Measurements from ENCODE around the gene WDFY2.
A peak's percentile ranks its signal among the peaks of the same experiment; 100 is the strongest.
"Not testable (repeated sequence)": the region's sequence is repeated elsewhere in the genome, so short reads cannot be mapped to it uniquely, and the experiment has no call there.

The WDFY2 gene

GRCh38 chr13:51684076-51684475 is 99.8 kb downstream of the WDFY2 start:
- no peak overlapping the region for H3K4me3 ChIP-seq (replicated peaks; ENCODE audit: low read depth, low read length)
- peak; percentile 38 for DNase-seq (ENCODE audit: low read depth)
- TF ChIP-seq CTCF (IDR thresholded peaks at IDR 0.05; ENCODE audit: low read length, missing control alignments): no peak

GRCh38 chr13:51687947-51688714 is 103.9 kb downstream of the WDFY2 start:
- TF ChIP-seq CTCF (IDR thresholded peaks at IDR 0.05; ENCODE audit: low read length, missing control alignments): no peak

GRCh38 chr13:51688937-51689662 is 104.8 kb downstream of the WDFY2 start:
- DNase-seq (ENCODE audit: low read depth): no peak
- no peak overlapping the region for H3K4me3 ChIP-seq (replicated peaks; ENCODE audit: low read depth, low read length)
- no peak for TF ChIP-seq CTCF (IDR thresholded peaks at IDR 0.05; ENCODE audit: low read length, missing control alignments)

More at GRCh38 chr13:51687947-51688714, 103.9 kb downstream of the WDFY2 start:
- no peak for DNase-seq (ENCODE audit: low read depth)
- H3K4me3 ChIP-seq (replicated peaks; ENCODE audit: low read depth, low read length): no peak overlapping the region

- no peak for TF ChIP-seq CTCF (IDR thresholded peaks at IDR 0.05; ENCODE audit: low read length, missing control alignments)
- DNase-seq (ENCODE audit: low read depth): peak; percentile 46
- H3K4me3 ChIP-seq (replicated peaks; ENCODE audit: low read depth, low read length): no peak overlapping the region
Observed at GRCh38 chr13:51689663-51689996, 105.4 kb downstream of the WDFY2 start.

GRCh38 chr13:51695677-51696076 is 111.4 kb downstream of the WDFY2 start:
- not testable (repeated sequence) for DNase-seq (ENCODE audit: low read depth)

GRCh38 chr13:51697181-51697580 is 112.9 kb downstream of the WDFY2 start:
- no peak for TF ChIP-seq CTCF (IDR thresholded peaks at IDR 0.05; ENCODE audit: low read length, missing control alignments)
- no peak for DNase-seq (ENCODE audit: low read depth)
- no peak overlapping the region for H3K4me3 ChIP-seq (replicated peaks; ENCODE audit: low read depth, low read length)

More at GRCh38 chr13:51695677-51696076, 111.4 kb downstream of the WDFY2 start:
- not testable (repeated sequence) for H3K4me3 ChIP-seq (replicated peaks; ENCODE audit: low read depth, low read length)

GRCh38 chr13:51697855-51698254 is 113.6 kb downstream of the WDFY2 start:
- no peak for TF ChIP-seq CTCF (IDR thresholded peaks at IDR 0.05; ENCODE audit: low read length, missing control alignments)
- no peak overlapping the region for H3K4me3 ChIP-seq (replicated peaks; ENCODE audit: low read depth, low read length)
- DNase-seq (ENCODE audit: low read depth): no peak

All from fibroblast of pulmonary artery (primary cell).